ENCODE results near the gene SLC16A4.
"Not testable (repeated sequence)": the region's sequence is repeated elsewhere in the genome, so short reads cannot be mapped to it uniquely, and the experiment has no call there.

The SLC16A4 gene

DNA sequence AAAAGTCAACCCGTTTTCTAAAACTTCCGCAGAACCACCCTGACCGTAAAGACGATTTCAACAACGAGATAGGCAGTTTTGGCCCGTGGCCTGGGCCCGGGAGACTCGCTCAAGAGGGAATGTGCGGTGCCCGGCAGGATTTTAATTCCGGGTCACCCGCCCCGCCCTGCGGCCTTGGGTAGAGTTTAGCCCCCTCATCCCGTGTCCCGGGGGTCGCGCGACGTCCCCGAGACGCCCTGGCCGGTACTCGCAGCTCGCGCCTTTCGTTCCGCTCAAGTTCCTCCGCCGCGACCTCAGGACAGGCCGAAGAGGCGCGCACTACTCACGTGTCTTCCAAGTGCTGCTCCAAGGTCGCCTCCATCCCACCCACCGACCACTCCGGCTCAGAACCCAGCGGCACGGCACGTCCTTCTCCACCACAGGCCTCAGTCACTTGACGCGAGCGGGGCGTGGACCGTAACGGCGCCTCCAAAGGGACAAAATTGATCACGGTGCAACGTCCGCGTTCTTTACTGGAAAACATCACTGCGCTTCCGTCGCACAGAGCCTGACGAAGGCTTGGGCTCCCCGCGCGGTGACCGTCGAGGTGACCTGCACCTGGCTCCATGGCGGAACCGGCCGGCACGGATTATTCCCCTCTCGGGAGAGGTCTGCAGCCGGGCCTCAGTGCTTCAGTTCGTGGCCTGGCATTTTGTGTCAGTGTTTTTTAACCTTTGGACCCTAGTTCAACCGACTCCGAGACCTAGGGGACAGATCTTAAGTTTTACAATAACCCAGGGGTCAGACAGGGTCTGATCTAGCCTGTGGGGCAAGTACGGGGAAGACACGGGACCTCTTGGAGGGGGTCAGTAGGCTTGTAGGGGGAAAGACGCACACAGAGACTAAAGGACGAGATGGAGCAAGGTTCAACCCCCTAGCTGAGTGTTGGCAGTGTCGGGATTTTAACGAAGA lies 16.7 kb upstream of the SLC16A4 start, which contains the start of gene LAMTOR5:
Gene LAMTOR5 (minus strand): TSS at position 435 of the 951 bp plus-strand sequence. CDS start 74 bp downstream, at position 361.
- peak; percentile 69 for DNase-seq

- not testable (repeated sequence) for DNase-seq
Observed at GRCh38 chr1:110406407-110406806, 15.6 kb upstream of the SLC16A4 start.

- DNase-seq: no peak
Observed at GRCh38 chr1:110404401-110404800, 13.6 kb upstream of the SLC16A4 start.

DNA sequence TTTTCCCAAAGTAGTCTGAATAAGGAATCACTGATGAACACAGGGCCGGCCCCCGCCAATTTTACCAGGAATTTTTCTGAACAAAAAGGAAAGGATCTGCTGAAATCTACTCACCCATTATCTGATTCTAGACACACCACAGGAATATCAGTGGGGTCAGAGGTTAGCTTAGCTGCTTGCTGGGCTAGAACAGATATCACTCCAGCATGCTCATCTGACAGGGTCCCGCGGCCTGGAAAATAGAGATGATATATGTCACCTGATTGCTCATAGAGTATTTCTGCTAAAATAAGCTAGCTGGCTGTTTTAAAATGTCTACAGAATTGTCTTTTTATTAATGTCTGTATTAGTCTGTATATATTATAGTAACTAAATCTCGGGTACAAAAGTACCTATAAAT lies 13.0 kb upstream of the SLC16A4 start:
- DNase-seq: no peak

DNA sequence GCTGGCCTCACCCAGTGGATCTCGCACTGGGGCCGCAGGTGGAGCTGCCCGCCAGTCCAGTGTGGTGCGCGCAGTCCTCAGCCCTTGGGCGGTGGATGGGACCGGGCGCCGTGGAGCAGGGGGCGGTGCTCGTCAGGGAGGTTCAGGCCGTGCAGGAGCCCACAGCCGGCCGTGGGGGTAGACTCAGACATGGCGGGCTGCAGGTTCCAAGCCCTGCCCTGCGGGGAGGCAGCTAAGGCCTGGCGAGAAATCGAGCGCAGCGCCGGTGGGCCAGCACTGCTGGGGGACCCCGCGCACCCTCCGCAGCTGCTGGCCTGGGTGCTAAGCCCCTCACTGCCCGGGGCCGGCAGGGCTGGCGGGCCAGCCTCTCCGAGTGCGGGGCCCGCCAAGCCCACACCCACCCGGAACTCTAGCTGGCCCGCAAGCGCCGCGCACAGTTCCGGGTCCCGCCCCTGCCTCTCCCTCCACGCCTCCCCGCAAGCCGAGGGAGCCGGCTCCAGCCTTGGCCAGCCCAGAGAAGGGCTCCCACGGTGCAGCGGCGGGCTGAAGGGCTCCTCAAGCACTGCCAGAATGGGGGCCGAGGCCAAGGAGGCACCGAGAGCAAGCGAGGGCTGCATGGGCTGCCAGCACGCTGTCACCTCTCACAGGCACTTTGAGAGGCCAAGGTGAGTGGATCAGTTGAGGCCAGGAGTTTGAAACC lies 5.6 kb upstream of the SLC16A4 start:
- not testable (repeated sequence) for DNase-seq

- no peak for DNase-seq
Observed at GRCh38 chr1:110394493-110394820, 3.6 kb upstream of the SLC16A4 start.

DNA sequence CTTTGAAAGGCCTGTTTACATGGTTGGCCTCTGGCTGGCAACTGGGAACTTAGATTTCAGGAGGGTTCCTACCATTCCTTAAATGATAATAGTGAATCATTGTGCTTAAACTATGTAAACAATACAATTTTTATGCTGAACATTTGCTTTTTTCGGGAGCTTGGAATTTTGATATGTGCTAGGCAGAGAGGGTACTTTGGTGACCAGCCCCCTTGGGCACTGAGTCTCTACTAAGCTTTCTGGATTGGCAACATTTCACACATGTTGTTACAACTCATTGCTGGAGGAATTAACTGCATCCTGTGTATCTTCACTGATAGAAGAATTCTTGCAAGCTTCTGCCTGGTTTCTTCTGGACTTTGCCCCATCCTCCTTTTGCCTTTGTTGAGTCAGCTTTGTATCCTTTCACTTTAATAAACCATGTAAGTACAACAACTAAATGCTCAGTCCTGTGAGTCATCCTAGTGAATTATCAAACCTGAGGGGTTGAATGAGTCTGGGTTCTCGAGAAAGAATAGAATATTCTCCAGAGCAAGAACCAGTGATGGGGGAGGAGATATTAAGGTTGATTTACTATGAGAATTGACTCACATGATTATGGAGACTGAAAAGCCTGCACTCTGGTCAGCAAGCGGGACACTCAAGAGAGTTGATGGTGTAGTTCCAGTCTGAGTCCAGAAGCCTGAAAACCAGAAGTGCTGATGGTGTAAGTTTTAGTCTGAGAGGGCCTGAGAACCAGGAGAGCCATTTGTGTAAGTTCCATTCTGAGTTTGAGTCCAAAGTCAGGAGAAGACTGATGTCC lies 3.1 kb upstream of the SLC16A4 start:
- no peak for DNase-seq

GRCh38 chr1:110393286-110393685 lies 2.5 kb upstream of the SLC16A4 start:
- no peak for DNase-seq

DNA sequence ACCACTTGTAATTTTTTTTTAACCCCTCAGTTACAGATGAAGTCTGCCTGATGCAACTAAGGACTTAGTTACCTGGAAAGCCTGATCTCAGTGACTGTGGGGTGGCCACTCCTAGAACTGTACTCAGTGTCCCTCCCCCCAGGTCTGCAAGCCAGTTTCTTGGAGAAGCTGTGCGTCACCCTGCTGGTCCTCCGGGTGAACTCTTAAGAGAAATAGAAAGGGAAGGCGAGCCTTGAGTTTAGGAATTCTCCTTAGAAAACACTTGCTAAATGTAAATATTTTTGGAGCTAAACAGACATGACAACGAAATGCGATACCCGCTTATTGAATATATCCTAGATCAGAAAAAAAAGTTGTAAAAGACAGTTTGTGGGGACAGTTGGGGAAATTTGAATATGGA lies 730 bp downstream of the SLC16A4 start:
- no peak for DNase-seq

- DNase-seq: no peak
Observed at GRCh38 chr1:110387048-110387754, 3.6 kb downstream of the SLC16A4 start.

- DNase-seq: no peak
Observed at GRCh38 chr1:110385369-110385768, 5.5 kb downstream of the SLC16A4 start.

DNA sequence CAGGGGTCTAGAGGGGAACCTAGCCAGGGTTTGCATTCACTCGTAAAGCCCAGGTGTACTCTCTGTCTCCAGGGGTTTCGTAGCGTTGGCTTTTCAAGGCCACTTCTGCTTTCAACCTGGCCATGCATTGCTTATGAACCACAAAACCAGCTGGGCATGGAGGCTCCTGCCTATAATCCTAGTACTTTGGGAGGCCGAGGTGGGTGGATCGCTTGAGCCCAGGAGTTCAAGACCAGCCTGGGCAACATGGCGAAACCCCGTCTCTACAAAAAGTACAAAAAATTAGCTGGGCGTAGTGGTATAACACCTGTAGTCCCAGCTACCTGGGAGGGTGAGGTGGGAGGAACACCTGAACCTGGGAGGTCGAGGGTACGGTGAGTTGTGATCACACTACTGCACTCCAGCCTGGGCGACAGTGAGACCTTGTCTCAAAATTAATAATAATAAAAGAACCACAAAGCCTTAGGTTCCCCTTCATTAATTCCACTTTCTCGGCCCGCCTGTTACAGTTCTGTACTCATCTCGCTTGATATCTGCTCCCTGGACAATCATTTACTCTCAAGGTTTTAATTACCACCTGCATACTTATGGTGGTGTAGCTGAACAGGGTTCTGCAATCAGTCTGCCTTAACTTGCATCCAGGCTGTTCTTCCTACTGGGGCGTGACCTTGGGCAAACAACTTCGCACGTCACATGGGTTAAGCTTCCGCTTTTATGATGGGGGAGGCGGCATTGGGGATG lies 6.1 kb downstream of the SLC16A4 start:
- DNase-seq: peak; percentile 8

GRCh38 chr1:110383251-110383990 lies 7.4 kb downstream of the SLC16A4 start:
- no peak for DNase-seq

- no peak for DNase-seq
Observed at GRCh38 chr1:110380672-110381283, 10.0 kb downstream of the SLC16A4 start.

GRCh38 chr1:110375490-110375889 lies 15.3 kb downstream of the SLC16A4 start:
- DNase-seq: no peak

- no peak for DNase-seq
Observed at GRCh38 chr1:110370827-110371226, 20.0 kb downstream of the SLC16A4 start.

DNA sequence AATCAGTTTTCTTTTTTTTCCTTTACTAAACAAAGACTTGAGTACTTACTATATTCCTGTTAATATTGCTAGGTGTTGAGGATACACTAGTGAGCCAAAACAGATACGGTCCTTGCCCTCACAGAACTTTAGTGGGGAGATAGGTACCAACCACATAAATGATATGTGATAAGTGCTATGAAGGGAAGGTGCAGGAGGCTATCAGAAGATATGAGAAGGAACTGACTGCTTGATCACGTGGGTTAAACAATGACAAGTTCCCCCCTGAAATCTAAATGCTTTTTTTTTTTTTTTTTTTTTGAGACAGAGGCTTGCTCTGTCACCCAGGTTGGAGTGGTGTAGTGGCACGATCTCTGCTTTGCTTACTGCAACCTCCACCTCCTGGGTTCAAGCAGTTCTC lies 26.6 kb downstream of the SLC16A4 start:
- DNase-seq: no peak

- no peak for DNase-seq
Observed at GRCh38 chr1:110361856-110362255, 29.0 kb downstream of the SLC16A4 start.

DNA sequence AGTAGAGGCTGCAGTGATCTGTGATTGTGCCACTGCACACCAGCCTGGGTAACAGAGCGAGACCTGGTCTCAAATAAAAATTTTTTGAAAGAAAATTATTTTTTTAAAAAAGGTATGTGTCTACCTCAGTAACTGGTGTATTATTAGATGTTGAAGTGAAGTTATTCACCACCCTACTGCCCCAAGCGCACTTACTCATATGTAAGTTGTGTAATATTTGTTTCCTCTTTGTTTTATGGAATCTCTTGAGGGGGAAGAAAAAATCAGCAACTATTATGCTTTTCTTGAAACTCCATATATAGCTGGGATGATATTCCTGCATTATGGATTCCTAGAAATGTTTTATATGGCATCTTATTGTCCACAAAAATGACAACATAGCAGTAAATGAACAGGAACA lies 30.4 kb downstream of the SLC16A4 start:
- DNase-seq: no peak

GRCh38 chr1:110356379-110356778 lies 34.4 kb downstream of the SLC16A4 start:
- no peak for DNase-seq

DNA sequence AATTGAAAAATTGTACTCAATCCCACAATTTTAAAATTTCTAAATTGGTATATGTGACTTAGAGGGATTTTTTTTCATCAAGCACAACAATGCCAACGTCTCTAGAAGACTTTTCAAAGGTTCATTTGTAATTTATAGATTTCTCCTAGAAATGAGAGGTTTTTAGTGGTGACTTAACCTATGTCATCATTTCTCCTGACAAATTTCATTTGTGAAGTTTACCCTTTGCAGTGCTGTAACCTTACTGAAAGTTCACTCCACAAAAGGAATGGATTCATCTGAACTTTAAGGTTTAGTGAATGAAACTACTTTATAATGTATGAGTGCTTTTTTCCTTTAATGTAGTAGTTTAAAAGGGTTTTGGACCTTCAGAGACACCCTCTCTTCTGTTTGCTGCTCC lies 35.5 kb downstream of the SLC16A4 start:
- no peak for DNase-seq
